ENCODE results near the gene SLC30A7.

Gene SLC30A7

DNA sequence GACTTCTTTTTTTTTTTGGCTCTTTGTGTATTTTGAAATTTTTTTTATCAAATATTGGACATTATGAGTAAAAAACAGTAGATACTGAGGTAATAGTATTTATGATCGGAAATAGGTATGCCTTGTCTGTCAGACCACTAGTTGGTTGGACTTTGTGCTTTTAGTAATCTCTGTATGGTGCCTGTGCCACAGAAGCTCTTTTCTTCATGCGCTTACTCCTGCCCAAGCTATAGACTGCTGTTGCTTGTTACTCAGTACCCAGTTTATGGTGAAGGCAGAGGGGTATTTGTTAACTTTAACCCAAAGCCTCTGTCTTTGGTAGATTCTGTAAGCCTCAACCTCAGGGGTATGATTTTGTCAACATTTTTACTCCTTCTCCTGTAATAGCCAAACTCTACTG, 8.6 kb downstream of the SLC30A7 start:
- no peak for DNase-seq

DNA sequence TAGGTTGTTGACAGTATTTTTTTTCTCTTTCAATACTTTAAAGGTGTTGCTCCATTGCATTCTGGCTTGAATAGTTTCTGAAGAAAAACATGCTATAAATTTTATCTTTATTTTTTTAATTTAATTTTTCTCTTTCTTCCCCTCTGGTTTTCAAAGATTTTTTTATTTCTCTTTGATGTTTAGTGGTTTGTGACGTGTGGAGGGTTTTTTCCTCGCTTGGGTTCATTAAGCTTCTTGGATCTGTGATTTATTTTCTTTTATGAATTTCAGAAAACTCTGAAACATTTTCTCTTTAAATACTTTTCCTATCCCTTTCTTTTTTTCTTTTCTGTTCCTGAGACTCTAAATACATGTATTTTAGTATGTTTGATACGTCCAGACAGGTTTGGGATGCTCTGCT, 9.3 kb downstream of the SLC30A7 start:
- Histone ChIP-seq H2BK15ac (ENCODE audit: low read depth, poor library complexity, severe bottlenecking) (no peak overlapping the region), H3K36me3 (ENCODE audit: control insufficient read depth in 1 of 2, insufficient read depth in 2 of 2, low read depth in 1 of 2, low read length in 2 of 2) (peaks cover 7 to 90% of the 10 kb centered on the region in 2 experiments), H3K27me3 (ENCODE audit: control insufficient read depth in 1 of 2, insufficient read depth in 1 of 2, low read length in 2 of 2) (no peaks in the 10 kb centered on the region), H2AK5ac (ENCODE audit: low read length, severe bottlenecking) (no peak overlapping the region), H3K4me1 (ENCODE audit: control insufficient read depth, insufficient read depth, low read depth, low read length) (no peaks in the 10 kb centered on the region), H3K14ac (ENCODE audit: low read length in 2 of 2) (no peak overlapping the region), H3K79me1 (replicated peaks; ENCODE audit: low read length, poor library complexity, severe bottlenecking) (peaks cover 16% of the 10 kb centered on the region), H3K18ac (ENCODE audit: low read depth in 1 of 2, low read length in 2 of 2) (no peak overlapping the region), H4K91ac (ENCODE audit: low read length) (no peak overlapping the region), H3K27ac (ENCODE audit: low read length, poor library complexity, severe bottlenecking) (no peak overlapping the region), H3K23ac (ENCODE audit: low read length in 2 of 2) (no peak overlapping the region), H3K9me3 (ENCODE audit: control insufficient read depth, low read length) (peaks cover 4% of the 10 kb centered on the region), H2BK12ac (ENCODE audit: low read length in 2 of 2) (no peak overlapping the region), H3K4me3 (ENCODE audit: insufficient read depth in 1 of 2, low read depth in 1 of 2, low read length in 2 of 2) (no peak overlapping the region), H3K4me2 (ENCODE audit: low read length, poor library complexity, severe bottlenecking) (no peak overlapping the region), H3K9ac (ENCODE audit: low read length) (no peak overlapping the region), H4K8ac (ENCODE audit: low read length) (no peak overlapping the region), H2AFZ (ENCODE audit: low read depth, low read length) (no peak overlapping the region), H3K4ac (ENCODE audit: low read depth in 1 of 2, low read length in 2 of 2) (no peak overlapping the region), H2BK5ac (ENCODE audit: low read depth, low read length, poor library complexity, severe bottlenecking) (no peak overlapping the region), H2BK120ac (ENCODE audit: low read depth, low read length) (no peak overlapping the region)
- DNase-seq, result no peak
- no CpG with 5 or more reads among the region's 3 CpGs for WGBS

More for the DNA sequence above, 8.6 kb downstream of the SLC30A7 start:
- H3K27ac ChIP-seq (ENCODE audit: low read length, poor library complexity, severe bottlenecking), result no peak overlapping the region
- no peak overlapping the region for H2BK120ac ChIP-seq (ENCODE audit: low read depth, low read length)
- H2BK12ac ChIP-seq (ENCODE audit: low read length in 2 of 2), result no peak overlapping the region
- peaks cover 7 to 90% of the 10 kb centered on the region in 2 experiments for H3K36me3 ChIP-seq (ENCODE audit: control insufficient read depth in 1 of 2, insufficient read depth in 2 of 2, low read depth in 1 of 2, low read length in 2 of 2)
- no peak overlapping the region for H3K9ac ChIP-seq (ENCODE audit: low read length)
- no peaks in the 10 kb centered on the region for H3K27me3 ChIP-seq (ENCODE audit: control insufficient read depth in 1 of 2, insufficient read depth in 1 of 2, low read length in 2 of 2)
- no peak overlapping the region for H3K4ac ChIP-seq (ENCODE audit: low read depth in 1 of 2, low read length in 2 of 2)
- H3K4me3 ChIP-seq (ENCODE audit: insufficient read depth in 1 of 2, low read depth in 1 of 2, low read length in 2 of 2), result no peak overlapping the region
- no peak overlapping the region for H3K4me2 ChIP-seq (ENCODE audit: low read length, poor library complexity, severe bottlenecking)
- no peak overlapping the region for H3K23ac ChIP-seq (ENCODE audit: low read length in 2 of 2)
- no peak overlapping the region for H2AK5ac ChIP-seq (ENCODE audit: low read length, severe bottlenecking)
- no peak overlapping the region for H3K18ac ChIP-seq (ENCODE audit: low read depth in 1 of 2, low read length in 2 of 2)
- no peak overlapping the region for H3K14ac ChIP-seq (ENCODE audit: low read length in 2 of 2)
- no peak overlapping the region for H4K8ac ChIP-seq (ENCODE audit: low read length)
- no peak overlapping the region for H2AFZ ChIP-seq (ENCODE audit: low read depth, low read length)
- peaks cover 4% of the 10 kb centered on the region for H3K9me3 ChIP-seq (ENCODE audit: control insufficient read depth, low read length)
- H3K79me1 ChIP-seq (replicated peaks; ENCODE audit: low read length, poor library complexity, severe bottlenecking), result peaks cover 19% of the 10 kb centered on the region
- WGBS, result 100% methylated on average over 2 of the region's 2 CpGs
- H2BK5ac ChIP-seq (ENCODE audit: low read depth, low read length, poor library complexity, severe bottlenecking), result no peak overlapping the region
- H4K91ac ChIP-seq (ENCODE audit: low read length), result no peak overlapping the region
- no peak overlapping the region for H2BK15ac ChIP-seq (ENCODE audit: low read depth, poor library complexity, severe bottlenecking)
- H3K4me1 ChIP-seq (ENCODE audit: control insufficient read depth, insufficient read depth, low read depth, low read length), result no peaks in the 10 kb centered on the region

- no peak overlapping the region for H2BK12ac ChIP-seq (ENCODE audit: low read length in 2 of 2)
- H4K91ac ChIP-seq (ENCODE audit: low read length), result no peak overlapping the region
- H3K4me1 ChIP-seq (ENCODE audit: control insufficient read depth, insufficient read depth, low read depth, low read length), result no peaks in the 10 kb centered on the region
- no peak overlapping the region for H2BK5ac ChIP-seq (ENCODE audit: low read depth, low read length, poor library complexity, severe bottlenecking)
- H3K27ac ChIP-seq (ENCODE audit: low read length, poor library complexity, severe bottlenecking), result no peak overlapping the region
- peaks cover 4% of the 10 kb centered on the region for H3K9me3 ChIP-seq (ENCODE audit: control insufficient read depth, low read length)
- H2AK5ac ChIP-seq (ENCODE audit: low read length, severe bottlenecking), result no peak overlapping the region
- WGBS, result 98% methylated on average over 1 of the region's 1 CpG
- no peak overlapping the region for H3K14ac ChIP-seq (ENCODE audit: low read length in 2 of 2)
- no peak overlapping the region for H3K4ac ChIP-seq (ENCODE audit: low read depth in 1 of 2, low read length in 2 of 2)
- H3K23ac ChIP-seq (ENCODE audit: low read length in 2 of 2), result no peak overlapping the region
- H3K27me3 ChIP-seq (ENCODE audit: control insufficient read depth in 1 of 2, insufficient read depth in 1 of 2, low read length in 2 of 2), result no peaks in the 10 kb centered on the region
- H3K36me3 ChIP-seq (ENCODE audit: control insufficient read depth in 1 of 2, insufficient read depth in 2 of 2, low read depth in 1 of 2, low read length in 2 of 2), result peaks cover 9 to 90% of the 10 kb centered on the region in 2 experiments
- H3K4me2 ChIP-seq (ENCODE audit: low read length, poor library complexity, severe bottlenecking), result no peak overlapping the region
- no peak overlapping the region for H4K8ac ChIP-seq (ENCODE audit: low read length)
- H3K4me3 ChIP-seq (ENCODE audit: insufficient read depth in 1 of 2, low read depth in 1 of 2, low read length in 2 of 2), result no peak overlapping the region
- H2AFZ ChIP-seq (ENCODE audit: low read depth, low read length), result no peak overlapping the region
- no peak for DNase-seq
- no peak overlapping the region for H2BK15ac ChIP-seq (ENCODE audit: low read depth, poor library complexity, severe bottlenecking)
- no peak overlapping the region for H2BK120ac ChIP-seq (ENCODE audit: low read depth, low read length)
- H3K79me1 ChIP-seq (replicated peaks; ENCODE audit: low read length, poor library complexity, severe bottlenecking), result peaks cover 12% of the 10 kb centered on the region
- H3K9ac ChIP-seq (ENCODE audit: low read length), result no peak overlapping the region
- H3K18ac ChIP-seq (ENCODE audit: low read depth in 1 of 2, low read length in 2 of 2), result no peak overlapping the region
Observed at GRCh38 chr1:100907887-100908286, 12.0 kb downstream of the SLC30A7 start.

DNA sequence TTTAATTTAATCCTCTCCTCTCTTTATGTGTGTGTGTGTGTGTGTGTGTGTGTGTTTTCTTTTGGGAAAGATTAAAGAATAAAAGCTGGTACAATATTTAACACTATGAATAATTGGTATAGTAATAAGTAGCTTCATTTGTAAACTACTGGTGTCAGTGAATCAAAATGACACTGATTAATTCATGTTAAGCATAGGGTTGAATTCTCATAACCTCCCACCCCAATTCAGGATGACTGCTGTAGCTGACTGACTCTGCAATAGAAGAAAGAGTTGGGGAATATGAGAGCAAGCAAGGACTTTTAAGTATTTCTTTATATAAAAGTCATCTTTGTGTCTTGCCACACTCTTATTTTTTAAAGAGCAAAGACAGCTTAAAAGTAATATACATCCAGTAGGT, 13.1 kb downstream of the SLC30A7 start:
- no peak overlapping the region for H3K14ac ChIP-seq (ENCODE audit: low read length in 2 of 2)
- no peak overlapping the region for H3K4me2 ChIP-seq (ENCODE audit: low read length, poor library complexity, severe bottlenecking)
- H3K18ac ChIP-seq (ENCODE audit: low read depth in 1 of 2, low read length in 2 of 2), result no peak overlapping the region
- no peak overlapping the region for H3K23ac ChIP-seq (ENCODE audit: low read length in 2 of 2)
- H3K27ac ChIP-seq (ENCODE audit: low read length, poor library complexity, severe bottlenecking), result no peak overlapping the region
- no peaks in the 10 kb centered on the region for H3K27me3 ChIP-seq (ENCODE audit: control insufficient read depth in 1 of 2, insufficient read depth in 1 of 2, low read length in 2 of 2)
- H2AFZ ChIP-seq (ENCODE audit: low read depth, low read length), result no peak overlapping the region
- peaks cover 11% of the 10 kb centered on the region for H3K79me1 ChIP-seq (replicated peaks; ENCODE audit: low read length, poor library complexity, severe bottlenecking)
- H2BK5ac ChIP-seq (ENCODE audit: low read depth, low read length, poor library complexity, severe bottlenecking), result no peak overlapping the region
- no peak overlapping the region for H4K8ac ChIP-seq (ENCODE audit: low read length)
- H3K4me3 ChIP-seq (ENCODE audit: insufficient read depth in 1 of 2, low read depth in 1 of 2, low read length in 2 of 2), result no peak overlapping the region
- peaks cover 11 to 94% of the 10 kb centered on the region in 2 experiments for H3K36me3 ChIP-seq (ENCODE audit: control insufficient read depth in 1 of 2, insufficient read depth in 2 of 2, low read depth in 1 of 2, low read length in 2 of 2)
- no peak overlapping the region for H3K4ac ChIP-seq (ENCODE audit: low read depth in 1 of 2, low read length in 2 of 2)
- H2BK12ac ChIP-seq (ENCODE audit: low read length in 2 of 2), result no peak overlapping the region
- no peak overlapping the region for H4K91ac ChIP-seq (ENCODE audit: low read length)
- no peak overlapping the region for H2AK5ac ChIP-seq (ENCODE audit: low read length, severe bottlenecking)
- no peak overlapping the region for H3K9ac ChIP-seq (ENCODE audit: low read length)
- peaks cover 4% of the 10 kb centered on the region for H3K9me3 ChIP-seq (ENCODE audit: control insufficient read depth, low read length)
- H3K4me1 ChIP-seq (ENCODE audit: control insufficient read depth, insufficient read depth, low read depth, low read length), result no peaks in the 10 kb centered on the region
- H2BK120ac ChIP-seq (ENCODE audit: low read depth, low read length), result no peak overlapping the region
- no peak for DNase-seq
- H2BK15ac ChIP-seq (ENCODE audit: low read depth, poor library complexity, severe bottlenecking), result no peak overlapping the region

Measured in mesenchymal stem cell (in vitro differentiated cells and primary cell).